Right ventricle myocardium inferior (tissue), 1 donor: ENCODE measurements around the gene SLC25A44. TPM values are rescaled to one million over a fixed set of nuclear protein-coding genes. Genes with fewer than 3 reads are reported as not detected.

Experiments used
- ATAC-seq: fragments of 200-7000 bp; cut with Tn5 transposase; one replicate; pipeline ENCODE4 v1.9.1; 2020; ENCODE audit warnings: mild to moderate bottlenecking, moderate library complexity
- DNase-seq: peaks from one replicate; pipeline ENCODE4 v3.0.0; 2021; ENCODE audit errors: missing footprints
- intact Hi-C: fragments of 100-400 bp; cut with DNase I; formaldehyde crosslinking; loops from one replicate; pipeline ENCODE4 v1.11.0; 2022
- long read RNA-seq: library from polyadenylated mRNA; unstranded; transcript quantifications from one replicate; pipeline ENCODE4 v2.0.0, GENCODE V29; 2021
- total RNA-seq: library from RNA; stranded (reverse); fragmentation: NEBNext Ultra II Directional; extraction: Animal tissue kit (Norgen Biotek cat#: 25700); gene quantifications from one replicate; pipeline ENCODE4 v1.2.1, GENCODE V29; 2021
- donor health status: DM: no; HTN: yes; CAD: no; lungs with severe emphysema.

The SLC25A44 gene
- total RNA-seq, result 16.3 TPM
- long read RNA-seq, full-length matches to known transcripts, result 16 of 20 reads
- long read RNA-seq, partial matches to known transcripts, result 0 of 20 reads
- long read RNA-seq, other reads (novel, unspliced or antisense), result 4 of 20 reads

- DNase-seq (peak; percentile 96), ATAC-seq (peak; percentile 99)
- intact Hi-C loops, result no loop called here
Measured at GRCh38 chr1:156193488-156194299, at the start of gene SLC25A44. SLC25A44 (plus strand) TSS chr1:156194104; CDS start chr1:156199848, 5,744 bp downstream.

DNA sequence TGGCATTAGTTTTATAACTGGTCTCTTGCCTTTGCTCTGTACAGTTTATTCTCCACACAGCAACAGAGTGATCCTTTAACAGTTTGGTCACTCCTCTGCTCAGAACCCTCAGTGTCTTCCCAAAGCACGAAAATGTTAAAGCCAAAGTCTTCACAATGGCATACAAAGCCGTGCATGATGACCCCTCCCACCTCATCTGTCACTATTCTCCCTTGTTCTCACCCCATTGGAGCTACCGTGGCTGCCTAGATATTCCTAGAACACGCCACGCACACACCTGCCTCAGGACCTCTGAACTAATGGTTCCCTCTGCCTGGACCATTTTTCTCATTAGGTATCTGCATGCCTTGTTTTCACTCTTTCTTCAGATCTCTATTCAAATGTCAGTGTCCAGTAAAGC lies 49.2 kb upstream of the SLC25A44 start:
- ATAC-seq (no peak), DNase-seq (no peak)
- intact Hi-C loops, result no loop called here

- intact Hi-C loops, result loop anchor here (1.0 kb wide), 1 partner anchor 80 kb away; no protein-coding TSS in a partner anchor
- DNase-seq (no peak), ATAC-seq (no peak)
Measured at GRCh38 chr1:156145650-156146019, 48.3 kb upstream of the SLC25A44 start.

GRCh38 chr1:156146020-156146768 lies 47.7 kb upstream of the SLC25A44 start:
- peak; percentile 78 for DNase-seq
- peak; percentile 68 for ATAC-seq
- intact Hi-C loops, result loop anchor here (1.0 kb wide), 1 partner anchor 79 kb away; no protein-coding TSS in a partner anchor

- ATAC-seq (no peak), DNase-seq (no peak)
- intact Hi-C loops, result loop anchor here (1.0 kb wide), 1 partner anchor 78 kb away; no protein-coding TSS in a partner anchor
Measured at GRCh38 chr1:156146769-156147405, 47.0 kb upstream of the SLC25A44 start.

DNA sequence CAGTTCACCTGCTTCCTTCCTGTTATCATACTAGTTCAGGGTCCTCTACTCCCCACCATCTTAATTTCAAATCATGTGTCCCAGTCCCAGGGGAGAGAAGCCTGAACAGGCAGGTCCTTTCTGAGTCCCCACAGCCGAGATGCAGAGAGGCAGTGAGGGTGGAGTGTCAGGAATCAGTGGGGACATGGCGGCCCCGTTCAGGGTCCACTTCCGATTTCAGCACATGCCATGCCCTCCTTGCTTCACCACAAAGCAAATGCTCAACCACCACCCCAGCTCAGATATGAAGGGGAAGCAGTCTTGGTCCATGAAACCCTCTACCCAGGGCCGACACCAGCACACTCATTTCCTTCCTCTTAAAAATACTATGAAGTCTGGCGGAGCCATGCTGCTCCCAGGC lies 45.7 kb upstream of the SLC25A44 start:
- intact Hi-C loops, result no loop called here
- no peak for DNase-seq
- ATAC-seq, result no peak

GRCh38 chr1:156149374-156150332 lies 44.3 kb upstream of the SLC25A44 start:
- ATAC-seq, result no peak
- DNase-seq, result no peak
- intact Hi-C loops, result no loop called here

DNA sequence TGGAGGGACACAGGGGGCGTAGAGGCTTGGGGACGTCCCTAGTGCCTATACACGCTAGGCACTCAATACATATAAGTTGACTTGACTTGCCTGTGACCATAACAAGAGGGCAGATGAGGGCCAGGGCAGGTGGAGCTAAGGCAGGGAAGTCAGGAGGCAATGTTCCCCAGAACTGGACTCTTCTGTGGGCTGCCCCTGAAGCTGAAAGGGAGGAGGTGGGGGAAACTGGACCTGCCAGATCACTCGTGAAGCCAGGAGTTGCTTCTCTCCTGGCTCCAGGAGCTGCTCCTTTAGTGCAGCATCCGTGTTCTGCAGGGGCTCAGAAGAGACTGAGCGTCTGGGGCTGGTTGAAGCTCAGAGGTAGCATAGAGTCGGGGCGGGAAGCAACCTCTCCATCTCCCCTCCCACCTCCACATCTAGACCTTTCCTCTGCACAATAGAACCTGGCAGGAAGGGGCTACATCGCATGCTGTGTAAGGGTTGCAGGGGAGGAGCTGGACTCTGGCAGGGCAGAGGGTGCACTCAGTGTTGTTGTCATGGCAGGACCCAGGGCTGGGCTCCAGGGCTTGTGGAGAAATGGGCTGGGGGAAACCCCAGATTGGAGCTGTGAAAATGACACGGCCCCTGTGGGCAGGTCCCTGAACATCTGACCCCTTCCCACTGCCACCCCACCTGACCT lies 43.4 kb upstream of the SLC25A44 start:
- ATAC-seq, result no peak
- intact Hi-C loops, result no loop called here
- DNase-seq, result no peak

GRCh38 chr1:156151093-156151688 lies 42.7 kb upstream of the SLC25A44 start:
- intact Hi-C loops, result no loop called here
- ATAC-seq (no peak), DNase-seq (no peak)

- ATAC-seq (no peak), DNase-seq (no peak)
- intact Hi-C loops, result no loop called here
Measured at GRCh38 chr1:156152628-156153027, 41.3 kb upstream of the SLC25A44 start.

- no peak for DNase-seq
- no peak for ATAC-seq
- intact Hi-C loops, result no loop called here
Measured at GRCh38 chr1:156153362-156153761, 40.5 kb upstream of the SLC25A44 start, which contains the start of gene SEMA4A. SEMA4A (plus strand) TSS chr1:156153585; CDS start chr1:156154579, 994 bp downstream.

DNA sequence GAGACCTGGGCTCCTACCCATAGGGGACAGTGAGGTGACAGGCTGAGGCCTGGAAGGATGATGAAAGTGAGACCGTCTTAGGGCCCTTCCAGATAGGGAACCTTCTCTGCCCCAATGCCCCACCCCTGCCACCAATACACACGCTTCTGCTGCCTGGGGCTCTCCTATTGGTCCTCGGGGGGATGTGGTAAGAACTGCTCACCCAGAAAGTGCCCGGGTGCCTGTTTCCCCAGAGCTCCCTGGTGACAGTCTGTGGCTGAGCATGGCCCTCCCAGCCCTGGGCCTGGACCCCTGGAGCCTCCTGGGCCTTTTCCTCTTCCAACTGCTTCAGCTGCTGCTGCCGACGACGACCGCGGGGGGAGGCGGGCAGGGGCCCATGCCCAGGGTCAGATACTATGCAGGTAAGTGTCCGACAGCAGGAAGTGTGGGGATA lies 39.6 kb upstream of the SLC25A44 start:
- ATAC-seq (peak; percentile 61), DNase-seq (peak; percentile 87)
- intact Hi-C loops, result no loop called here

DNA sequence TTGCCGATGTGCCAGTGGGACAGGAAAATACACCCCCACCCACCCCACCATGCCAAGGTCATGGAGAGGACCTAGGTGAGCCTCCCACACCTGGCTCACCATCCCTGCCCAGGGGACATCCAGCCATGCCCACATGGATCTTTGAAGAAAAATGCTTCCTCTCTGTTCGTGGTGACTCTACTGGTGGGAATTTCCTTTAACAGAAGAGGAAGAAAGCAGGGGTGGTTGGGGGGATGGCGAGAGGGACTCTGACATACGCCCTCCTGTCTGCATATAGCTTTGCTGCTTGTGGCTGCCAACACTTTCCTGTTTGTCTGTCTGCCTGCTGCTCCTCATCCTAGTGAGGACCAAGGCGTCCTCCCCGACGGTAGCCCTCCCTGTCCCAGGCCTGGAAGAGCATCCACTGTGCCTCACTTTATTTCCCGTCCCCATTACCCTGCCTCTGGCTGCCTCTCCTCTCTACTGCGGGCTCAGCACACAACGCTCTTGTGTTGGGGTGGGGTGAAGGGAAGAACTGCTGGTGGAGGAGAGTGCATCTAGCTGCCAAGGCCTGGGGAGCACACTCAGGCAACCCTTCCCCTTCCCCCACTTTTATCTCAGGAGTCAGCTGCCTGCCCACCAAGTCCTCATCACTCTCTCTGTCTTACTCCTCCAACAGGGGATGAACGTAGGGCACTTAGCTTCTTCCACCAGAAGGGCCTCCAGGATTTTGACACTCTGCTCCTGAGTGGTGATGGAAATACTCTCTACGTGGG lies 38.0 kb upstream of the SLC25A44 start:
- intact Hi-C loops, result no loop called here
- DNase-seq (no peak), ATAC-seq (no peak)

DNA sequence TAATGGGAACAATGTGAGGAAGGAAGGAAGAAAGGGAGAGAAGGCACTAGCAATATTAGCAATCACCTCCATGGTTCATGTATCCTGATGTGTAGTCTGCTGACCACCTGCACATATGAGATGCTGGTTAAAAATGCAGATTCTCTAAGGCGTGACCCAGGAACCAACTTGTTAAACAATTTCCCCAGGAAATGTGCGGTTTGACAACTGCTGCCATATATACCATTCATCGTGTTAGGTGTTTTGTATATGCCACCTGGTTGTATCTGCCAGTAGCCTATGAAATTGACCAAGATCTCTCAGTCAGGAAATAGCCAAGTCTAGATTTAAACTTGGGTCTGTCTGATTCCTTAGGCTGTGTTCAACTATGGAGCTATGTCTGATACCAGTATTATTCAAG lies 36.4 kb upstream of the SLC25A44 start:
- intact Hi-C loops, result no loop called here
- DNase-seq, result no peak
- no peak for ATAC-seq

DNA sequence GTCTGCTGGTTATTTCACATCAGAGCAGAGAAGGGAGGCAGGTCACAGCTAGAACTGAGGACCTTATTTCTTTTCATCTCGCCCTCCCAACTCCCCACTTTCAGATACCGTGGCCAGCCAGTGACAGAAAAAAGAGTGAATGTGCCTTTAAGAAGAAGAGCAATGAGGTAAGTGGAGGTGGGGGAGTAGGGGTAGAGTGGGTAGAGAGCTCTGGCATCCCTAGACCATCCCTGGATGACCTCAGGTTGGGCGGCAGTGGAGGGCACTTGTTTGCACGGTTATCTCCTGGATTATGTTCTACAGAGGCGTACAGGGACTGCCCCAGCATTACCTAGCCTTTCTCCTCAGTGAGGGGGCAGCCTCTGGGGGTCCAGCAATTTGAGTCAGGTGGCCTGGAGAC lies 35.9 kb upstream of the SLC25A44 start:
- intact Hi-C loops, result no loop called here
- DNase-seq (no peak), ATAC-seq (no peak)

- intact Hi-C loops, result loop anchor here (5.0 kb wide), 1 partner anchor 52 kb away; the partner anchor contains the start of gene PMF1
- DNase-seq (no peak), ATAC-seq (peak; percentile 16)
Measured at GRCh38 chr1:156160000-156160742, 33.7 kb upstream of the SLC25A44 start.
